ENCODE measurements around the gene ESM1. TPM values are rescaled to one million over a fixed set of nuclear protein-coding genes. Genes with fewer than 3 reads are reported as not detected.

The ESM1 gene
- total and polyA plus RNA-seq, 9 of the 15 experiments (the other 6 are each of a cell fraction or from before 2014, with no cell fraction given), result not detected

GRCh38 chr5:54993318-54993717, 7.9 kb upstream of the ESM1 start (continued):
- TF ChIP-seq POLR3G (IDR thresholded peaks at IDR 0.05; ENCODE audit: extremely low read depth, insufficient read length, insufficient replicate concordance) (no peak), BCL6 (CRISPR knock-in tag; IDR thresholded peaks at IDR 0.05) (no peak), GATAD2B (IDR thresholded peaks at IDR 0.05; ENCODE audit: borderline replicate concordance) (no peak), CBX3 (IDR thresholded peaks at IDR 0.05; ENCODE audit: borderline replicate concordance in 1 of 2, low read length in 2 of 2) (no peak), MAFK (IDR thresholded peaks at IDR 0.05; ENCODE audit: low read length) (no peak), SREBF2 (CRISPR knock-in tag; IDR thresholded peaks at IDR 0.05) (no peak), ZNF354B (CRISPR knock-in tag; IDR thresholded peaks at IDR 0.05) (no peak), GABPA (tag; conservative IDR thresholded peaks at IDR 0.05; ENCODE audit: low read depth) (no peak), ESRRA (IDR thresholded peaks at IDR 0.05; ENCODE audit: borderline replicate concordance, low read depth) (no peak), MCM3 (IDR thresholded peaks at IDR 0.05) (no peak), CCAR2 (IDR thresholded peaks at IDR 0.05; ENCODE audit: low read depth, low read length) (no peak)

GRCh38 chr5:54991416-54991815, 6.0 kb upstream of the ESM1 start:
- ChIA-PET POLR2A (no interaction called here), CTCF (ENCODE audit: low intra/inter-chr PET ratio) (no interaction called here)
- FAIRE-seq, result no peak
- Histone ChIP-seq H3K9me3 (replicated peaks; ENCODE audit: control insufficient read depth, insufficient read depth, low read depth, low read length) (no peaks in the 10 kb centered on the region), H3K9ac (ENCODE audit: insufficient read depth in 1 of 2, low read depth in 2 of 2, low read length in 2 of 2) (no peak overlapping the region), H3K4me2 (ENCODE audit: insufficient read depth, low read length) (no peak overlapping the region), H3K27ac (ENCODE audit: extremely low read depth, low read depth, low read length) (no peak overlapping the region), H2AFZ (ENCODE audit: low read depth, low read length) (no peak overlapping the region), H3K36me3 (ENCODE audit: control insufficient read depth, insufficient read depth, low read length) (no peaks in the 10 kb centered on the region), H4K20me1 (replicated peaks; ENCODE audit: control insufficient read depth, insufficient read depth, low read length) (no peaks in the 10 kb centered on the region), H3K9me1 (ENCODE audit: control insufficient read depth, insufficient read depth, low read length) (no peaks in the 10 kb centered on the region), H3K4me3 (no peak overlapping the region), H3K4me1 (replicated peaks in 1 of 2; ENCODE audit: control insufficient read depth in 2 of 2, insufficient read depth in 2 of 2, low read length in 2 of 2) (no peaks in the 10 kb centered on the region), H3K27me3 (ENCODE audit: control insufficient read depth in 2 of 2, insufficient read depth in 2 of 2, low read length in 2 of 2) (0 out of 5 replicates have a peak, but pooled peaks cover 0 to 2% of the 10 kb centered on the region in 2 experiments), H3K79me2 (ENCODE audit: control insufficient read depth, insufficient read depth, low read length) (no peaks in the 10 kb centered on the region)
- 0% methylated on average over 2 of the region's 3 CpGs for WGBS (ENCODE audit: insufficient coverage, low coverage, missing lambda C conversion rate)
- DNase-seq (ENCODE audit: extremely low read depth in 1 of 4, low spot score in 3 of 4), result no peak
- in situ Hi-C loops (cut with MboI) (no loop called here), intact Hi-C loops (cut with micrococcal nuclease) (no loop called here)
- ATAC-seq, result no peak
- BruUV-seq (replicated peaks), result no TSS peak
- TF ChIP-seq PML (IDR thresholded peaks at IDR 0.05; ENCODE audit: low read length) (no peak), RCOR1 (IDR thresholded peaks at IDR 0.05; ENCODE audit: borderline replicate concordance in 1 of 2, low read depth in 2 of 2, low read length in 2 of 2) (no peak), KLF13 (tag; IDR thresholded peaks at IDR 0.05; ENCODE audit: borderline replicate concordance, low read depth) (no peak), CUX1 (CRISPR knock-in tag; IDR thresholded peaks at IDR 0.05) (no peak), PHF20 (IDR thresholded peaks at IDR 0.05; ENCODE audit: partially characterized antibody) (no peak), CCNT2 (IDR thresholded peaks at IDR 0.05; ENCODE audit: borderline replicate concordance, extremely low read depth, insufficient read length, low read depth, low read length) (no peak)
